PFSK-1 (cell line): ENCODE results near the gene ITFG2.

ENCODE experiments used
- FOXP2 ChIP-seq: optimal IDR thresholded peaks from 2 replicates; pipeline ENCODE3; 2011; ENCODE audit warnings: borderline replicate concordance, control low read depth, inconsistent platforms; ENCODE audit not compliant: insufficient read depth; ENCODE audit errors: extremely low read length, extremely low read depth
- POLR2AphosphoS5 ChIP-seq: IDR thresholded peaks from 2 replicates; pipeline ENCODE4 v1.6.1; 2012; ENCODE audit warnings: low read depth, mild to moderate bottlenecking, control low read depth, low read length, moderate library complexity
- TAF1 ChIP-seq: IDR thresholded peaks from 2 replicates; pipeline ENCODE4 v1.6.1; 2012; ENCODE audit warnings: low read length, control low read depth, borderline replicate concordance; ENCODE audit not compliant: insufficient read depth

GRCh38 chr12:2826036-2826435 lies 13.6 kb downstream of the ITFG2 start:
- TF ChIP-seq POLR2AphosphoS5: no peak
- no peak for TF ChIP-seq TAF1
- TF ChIP-seq FOXP2: no peak
